GM18499 (cell line): Measurements from ENCODE around the gene GSTM2.
"Not testable (repeated sequence)": the region's sequence is repeated elsewhere in the genome, so short reads cannot be mapped to it uniquely, and the experiment has no call there.

Experiments used
- ATAC-seq: cut with Tn5 transposase; IDR thresholded peaks from one replicate; pipeline ENCODE4 v1.9.1; 2021; ENCODE audit warnings: moderate number of reproducible peaks; ENCODE audit not compliant: insufficient read depth, unreplicated experiment

Gene GSTM2

DNA sequence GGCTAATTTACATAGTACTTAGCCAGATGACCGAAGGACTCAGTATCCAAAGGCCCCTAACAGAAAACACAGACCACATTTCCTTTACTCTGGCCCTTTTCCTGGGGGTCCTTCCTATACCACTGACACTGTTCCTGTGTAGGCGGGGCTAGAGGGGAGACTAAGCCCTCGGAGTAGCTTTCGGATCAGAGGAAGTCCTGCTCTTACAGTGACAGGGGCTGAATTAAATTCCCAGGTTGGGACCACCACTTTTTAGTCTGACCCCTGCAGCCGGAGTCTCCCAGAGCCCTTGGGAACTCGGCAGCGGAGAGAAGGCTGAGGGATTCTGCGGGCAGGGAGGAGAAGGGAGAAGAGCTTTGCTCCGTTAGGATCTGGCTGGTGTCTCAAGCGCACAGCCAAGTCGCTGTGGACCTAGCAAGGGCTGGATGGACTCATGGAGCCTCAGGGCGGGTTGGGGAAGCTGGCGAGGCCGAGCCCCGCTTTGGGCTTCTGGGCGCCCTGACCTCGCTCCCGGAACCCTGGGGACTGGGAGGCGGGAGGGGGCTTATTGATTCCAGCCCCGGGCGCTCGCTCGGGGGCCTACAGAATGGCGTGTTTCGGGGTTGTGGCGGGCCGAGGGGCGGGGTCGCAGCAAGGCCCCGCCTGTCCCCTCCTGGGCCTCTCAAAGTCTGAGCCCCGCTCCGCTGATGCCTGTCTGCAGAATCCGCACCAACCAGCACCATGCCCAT lies 43.9 kb downstream of the GSTM2 start, which contains the start of gene GSTM5:
TSS of gene GSTM5 (plus strand) at position 659 of the 728 bp plus-strand sequence. CDS start at position 721, 62 bp downstream.
- not testable (repeated sequence) for ATAC-seq

DNA sequence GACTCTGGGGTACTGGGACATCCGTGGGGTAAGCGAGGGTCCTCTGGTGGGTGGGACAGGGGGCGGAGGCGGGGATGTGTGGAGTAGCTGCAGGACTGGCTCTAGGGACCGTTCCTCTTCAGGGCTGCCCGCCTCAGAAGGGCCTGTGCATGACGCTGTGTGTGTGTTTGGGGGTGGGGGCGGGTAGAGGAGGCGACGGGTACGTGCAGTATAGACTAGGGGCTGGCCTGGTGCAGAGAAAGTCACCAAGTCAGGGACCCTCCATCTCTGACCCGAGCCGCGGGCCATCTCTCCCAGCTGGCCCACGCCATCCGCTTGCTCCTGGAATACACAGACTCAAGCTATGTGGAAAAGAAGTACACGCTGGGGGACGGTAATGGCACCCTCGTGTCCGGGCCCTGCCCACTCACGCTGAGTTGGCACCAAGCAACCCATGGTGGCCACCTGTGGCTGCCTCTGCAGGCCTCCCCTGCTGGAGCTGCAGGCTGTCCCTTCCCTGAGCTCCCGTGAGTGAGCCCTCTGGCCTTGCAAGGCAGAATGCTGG lies 44.5 kb downstream of the GSTM2 start:
- no peak for ATAC-seq

DNA sequence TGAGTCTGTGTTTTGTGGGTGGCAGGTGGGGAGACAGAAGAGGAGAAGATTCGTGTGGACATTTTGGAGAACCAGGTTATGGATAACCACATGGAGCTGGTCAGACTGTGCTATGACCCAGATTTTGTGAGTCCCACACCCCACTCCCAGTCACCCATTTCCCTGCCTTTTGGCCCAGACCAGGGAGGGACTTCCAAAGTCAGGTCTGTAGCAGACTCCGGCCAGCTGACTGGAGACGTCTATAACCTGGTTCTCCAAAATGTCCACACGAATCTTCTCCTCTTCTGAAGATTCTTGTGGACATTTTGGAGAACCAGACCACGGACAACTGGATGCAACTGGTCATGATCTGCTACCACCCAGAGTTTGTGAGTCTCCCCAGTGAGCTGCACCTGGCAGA lies 45.8 kb downstream of the GSTM2 start:
- no peak for ATAC-seq

DNA sequence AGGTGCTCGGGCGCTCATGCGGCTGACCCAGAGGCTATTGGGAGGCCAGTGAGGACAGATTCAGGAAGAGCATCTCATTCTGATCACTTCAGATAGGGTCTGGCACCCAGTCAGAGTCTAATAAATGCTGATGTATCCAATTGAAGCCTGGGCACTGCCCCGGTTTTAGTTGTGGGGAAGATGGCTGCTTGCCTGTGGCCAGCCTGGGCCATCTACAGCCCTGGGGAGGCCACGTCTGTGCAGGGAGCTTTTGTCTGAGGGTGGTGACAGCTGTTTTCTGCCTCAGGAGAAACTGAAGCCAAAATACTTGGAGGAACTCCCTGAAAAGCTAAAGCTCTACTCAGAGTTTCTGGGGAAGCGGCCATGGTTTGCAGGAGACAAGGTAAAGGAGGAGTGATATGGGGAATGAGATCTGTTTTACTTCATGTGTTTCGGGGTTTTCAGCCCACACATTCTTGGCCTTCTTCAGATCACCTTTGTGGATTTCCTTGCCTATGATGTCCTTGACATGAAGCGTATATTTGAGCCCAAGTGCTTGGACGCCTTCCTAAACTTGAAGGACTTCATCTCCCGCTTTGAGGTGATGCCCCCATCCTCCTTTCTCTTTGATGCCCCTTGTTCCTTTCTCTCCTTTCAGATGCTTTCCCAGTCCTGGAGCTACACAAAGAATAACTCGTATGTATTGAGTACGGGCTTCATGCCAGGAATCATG lies 47.0 kb downstream of the GSTM2 start:
- no peak for ATAC-seq

DNA sequence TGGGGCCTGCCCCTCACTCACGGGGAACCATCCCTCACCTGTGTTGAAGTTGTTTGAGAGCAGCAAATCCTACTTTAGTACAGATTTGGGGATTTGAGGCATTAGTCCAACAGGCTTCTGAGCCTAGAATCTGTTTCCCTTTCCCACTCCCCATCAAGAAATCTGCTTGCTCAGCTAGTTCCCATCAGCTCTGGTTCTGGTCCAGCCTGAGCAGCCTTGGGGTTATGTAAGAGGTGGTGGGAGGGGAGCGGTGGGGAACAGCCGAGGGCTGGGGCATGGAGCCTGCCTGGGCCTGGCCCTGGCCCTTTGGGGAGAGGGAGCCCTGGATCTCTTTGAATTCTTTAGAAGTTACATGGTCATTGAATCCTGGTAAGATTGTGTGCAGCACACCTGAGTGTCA lies 48.3 kb downstream of the GSTM2 start:
- ATAC-seq, result no peak

DNA sequence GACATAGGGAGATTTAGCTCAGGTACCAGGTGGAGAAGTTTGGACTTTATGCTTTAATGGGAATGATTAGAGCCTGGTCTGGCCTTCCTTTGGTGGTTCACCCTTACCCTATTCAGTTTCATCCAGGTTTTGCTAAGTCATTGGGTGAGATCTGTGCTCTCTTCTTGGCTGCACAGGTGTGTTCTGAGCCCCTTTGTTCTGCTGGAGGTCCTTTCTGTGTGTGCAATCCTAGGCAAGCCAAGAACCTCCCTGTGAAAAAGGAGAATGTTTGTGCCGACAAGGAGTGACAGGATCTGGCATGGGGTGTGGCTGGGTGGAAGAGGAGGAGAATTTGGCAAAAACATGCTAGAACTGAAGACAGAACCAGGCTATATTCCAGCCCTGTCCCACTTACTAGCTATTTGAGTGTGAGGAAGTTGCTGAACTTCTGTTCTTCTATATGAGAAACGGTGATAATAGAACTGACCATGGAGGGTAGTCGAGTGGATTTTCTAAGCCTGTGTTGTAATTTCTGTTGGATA lies 48.8 kb downstream of the GSTM2 start:
- no peak for ATAC-seq

DNA sequence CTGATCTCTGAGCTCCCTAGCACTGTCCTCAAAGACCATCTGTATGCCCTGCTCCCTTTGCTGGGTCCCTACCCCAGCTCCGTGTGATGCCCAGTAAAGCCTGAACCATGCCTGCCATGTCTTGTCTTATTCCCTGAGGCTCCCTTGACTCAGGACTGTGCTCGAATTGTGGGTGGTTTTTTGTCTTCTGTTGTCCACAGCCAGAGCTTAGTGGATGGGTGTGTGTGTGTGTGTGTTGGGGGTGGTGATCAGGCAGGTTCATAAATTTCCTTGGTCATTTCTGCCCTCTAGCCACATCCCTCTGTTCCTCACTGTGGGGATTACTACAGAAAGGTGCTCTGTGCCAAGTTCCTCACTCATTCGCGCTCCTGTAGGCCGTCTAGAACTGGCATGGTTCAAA lies 49.9 kb downstream of the GSTM2 start:
- ATAC-seq, result no peak

DNA sequence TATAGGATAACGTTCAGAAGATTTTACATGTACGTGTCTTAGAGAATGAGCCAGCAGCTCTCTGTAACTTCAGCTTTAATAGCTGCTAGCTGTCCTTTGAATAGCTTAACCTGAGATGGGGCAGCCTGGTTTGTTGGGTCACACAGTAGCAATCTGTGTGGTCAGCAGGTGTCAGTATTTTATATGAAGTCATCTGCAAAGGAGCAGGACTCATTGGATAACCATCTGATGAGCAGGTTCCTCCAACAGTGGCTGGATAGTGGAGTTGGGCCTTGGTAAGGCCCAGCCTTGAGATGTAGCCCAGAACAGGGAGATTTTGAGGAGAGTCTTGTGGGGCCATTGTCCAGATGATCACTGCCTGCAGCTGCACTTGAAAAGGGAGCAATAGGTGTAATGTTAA lies 50.6 kb downstream of the GSTM2 start:
- no peak for ATAC-seq

DNA sequence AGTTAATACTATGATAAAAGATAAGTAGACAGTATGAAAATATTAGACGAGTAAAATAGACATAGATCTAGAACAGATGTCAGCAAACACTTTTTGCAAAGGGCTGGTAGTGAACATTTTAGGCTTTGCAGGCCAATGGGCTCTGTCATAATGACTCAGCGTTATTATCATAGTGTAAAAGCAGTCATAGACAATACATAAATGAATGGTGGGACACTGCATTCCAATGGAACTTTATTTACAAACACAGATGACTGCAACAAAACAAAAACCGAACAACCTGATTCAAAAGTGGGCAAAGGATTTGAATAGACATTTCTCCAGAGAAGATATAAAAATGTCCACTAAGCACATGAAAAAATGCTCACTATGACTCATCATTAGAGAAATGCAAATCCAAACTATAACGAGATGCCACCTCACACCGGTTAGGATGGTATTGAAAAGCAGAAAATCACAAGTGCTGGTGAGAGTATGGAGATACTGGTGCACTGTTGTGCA lies 51.5 kb downstream of the GSTM2 start:
- ATAC-seq, result no peak

DNA sequence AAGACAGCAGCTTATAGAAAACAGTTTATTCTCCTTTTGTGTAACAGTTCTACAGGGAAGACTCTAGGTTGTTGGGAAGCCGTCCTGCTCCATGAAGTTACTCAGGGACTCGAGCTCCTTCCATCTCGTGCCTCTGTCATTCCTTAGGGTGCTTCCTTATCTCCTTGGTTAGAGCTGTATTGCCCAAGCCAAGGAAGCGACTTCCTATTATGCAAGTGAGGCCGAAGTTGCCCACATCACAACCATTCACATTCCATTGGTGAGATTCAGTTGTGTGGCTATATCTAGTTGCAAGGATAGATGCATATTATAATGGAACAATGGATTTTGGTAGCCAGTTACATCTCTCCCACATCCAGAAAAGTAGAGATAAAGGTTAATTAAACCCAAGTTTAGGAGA lies 53.2 kb downstream of the GSTM2 start:
- ATAC-seq, result no peak

DNA sequence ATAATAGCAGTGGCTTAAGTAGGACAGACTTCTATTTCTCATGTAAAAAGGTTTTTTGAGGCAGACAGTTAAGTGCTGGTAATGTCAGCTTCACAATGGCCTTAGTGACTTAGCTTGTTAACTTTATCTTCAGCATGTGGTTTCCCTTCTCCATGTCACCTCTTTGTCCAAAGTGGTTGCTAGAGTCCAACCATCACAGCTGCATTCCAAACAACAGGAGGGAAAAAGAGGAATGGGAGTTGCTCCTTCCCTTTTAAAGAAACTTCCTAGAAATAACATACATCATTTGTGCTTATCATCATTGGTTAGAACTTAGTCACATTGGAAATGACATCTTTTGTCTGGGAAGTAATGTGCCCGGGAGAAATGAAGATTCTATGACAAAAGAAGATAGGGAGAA lies 54.1 kb downstream of the GSTM2 start:
- no peak for ATAC-seq

DNA sequence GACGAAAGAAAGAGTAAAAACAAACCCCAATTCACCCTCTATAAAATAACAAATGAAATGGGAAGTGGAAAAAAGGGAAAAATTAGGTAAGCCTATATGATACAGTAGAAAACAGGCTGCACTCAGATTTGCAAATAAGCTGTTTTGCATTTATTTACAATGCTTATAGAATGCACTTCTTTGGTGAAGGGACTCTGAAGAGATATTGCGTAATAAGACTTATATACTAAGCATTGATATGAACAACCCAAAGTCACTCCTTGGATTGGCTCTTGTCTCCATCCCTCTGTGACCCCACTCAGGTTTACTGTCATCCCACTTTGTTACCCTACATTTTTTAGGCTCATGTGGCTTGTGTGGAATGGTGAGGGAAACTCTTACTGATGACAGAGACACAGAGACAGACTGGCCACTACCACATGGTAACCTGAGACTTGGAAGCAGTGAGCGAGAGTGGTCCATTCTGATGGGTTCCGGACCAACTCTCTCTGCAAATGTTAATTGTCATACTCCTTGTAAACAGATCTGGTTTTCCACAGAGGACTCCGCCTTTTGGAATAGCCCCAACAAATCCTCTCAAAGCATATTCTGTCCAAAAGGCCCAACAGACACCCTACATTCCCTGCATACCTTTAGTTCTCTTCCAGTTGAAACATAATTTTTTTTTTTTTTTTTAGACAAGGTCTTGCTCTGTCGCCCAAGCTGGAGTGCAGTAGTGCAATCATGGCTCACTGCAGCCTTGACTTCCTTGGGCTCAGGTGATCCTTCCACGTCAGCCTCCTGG lies 55.2 kb downstream of the GSTM2 start:
- ATAC-seq, result no peak
